ENCODE data around the gene GFOD1.

GFOD1 gene

DNA sequence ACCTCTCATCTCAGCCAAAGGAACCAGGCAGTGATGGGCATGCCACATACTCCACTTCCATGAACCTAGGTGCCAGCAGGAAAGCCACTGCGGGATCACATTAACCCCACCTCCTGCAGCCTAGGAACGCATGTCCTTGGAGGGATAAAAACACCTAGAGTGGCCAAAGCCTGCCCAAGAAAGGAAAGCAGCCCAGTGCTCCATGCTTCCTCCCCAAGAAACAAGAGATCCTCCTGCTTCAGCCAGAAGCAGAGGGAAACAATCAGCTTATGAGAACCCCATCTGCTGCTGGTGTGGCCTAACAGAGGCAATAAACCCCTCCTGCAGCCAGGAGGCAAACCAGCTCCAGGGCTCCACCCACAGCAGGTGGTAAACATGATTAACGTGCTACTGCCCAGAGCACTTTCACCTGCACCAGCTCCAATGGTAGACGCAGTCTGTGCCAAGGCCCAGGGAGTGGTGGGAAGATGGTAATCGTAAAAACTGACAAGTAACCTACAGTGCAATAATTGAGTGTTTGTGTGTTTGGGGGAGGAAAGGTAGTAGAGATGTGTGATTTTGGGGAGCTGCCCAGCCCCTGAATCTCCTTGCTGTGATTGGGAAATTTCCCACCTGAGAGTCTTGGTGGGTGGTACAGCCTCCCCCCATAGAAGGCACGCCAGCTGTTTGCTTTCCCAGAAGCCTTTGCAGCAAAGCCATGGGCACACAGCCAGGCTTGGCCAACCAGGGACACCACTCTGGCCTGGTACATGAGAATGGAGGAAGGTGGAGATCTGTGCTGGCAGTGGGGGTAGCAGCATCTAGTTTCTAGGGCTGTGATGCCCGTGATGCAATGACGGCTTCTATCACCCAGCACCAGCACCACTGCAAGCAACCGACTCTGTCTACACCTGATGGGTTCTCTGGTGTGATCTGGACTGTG, 108.5 kb downstream of the GFOD1 start:
- no peak for TF ChIP-seq CEBPB (IDR thresholded peaks at IDR 0.05)
- TF ChIP-seq, protein P1, sequence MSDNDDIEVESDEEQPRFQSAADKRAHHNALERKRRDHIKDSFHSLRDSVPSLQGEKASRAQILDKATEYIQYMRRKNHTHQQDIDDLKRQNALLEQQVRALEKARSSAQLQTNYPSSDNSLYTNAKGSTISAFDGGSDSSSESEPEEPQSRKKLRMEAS (IDR thresholded peaks at IDR 0.05), result no peak
- TF ChIP-seq TAF1 (IDR thresholded peaks at IDR 0.05; ENCODE audit: low read depth), result no peak
- TF ChIP-seq RAD21 (IDR thresholded peaks at IDR 0.05; ENCODE audit: low read depth), result peak; percentile 40; the same call in 1 of the 2 replicates

DNA sequence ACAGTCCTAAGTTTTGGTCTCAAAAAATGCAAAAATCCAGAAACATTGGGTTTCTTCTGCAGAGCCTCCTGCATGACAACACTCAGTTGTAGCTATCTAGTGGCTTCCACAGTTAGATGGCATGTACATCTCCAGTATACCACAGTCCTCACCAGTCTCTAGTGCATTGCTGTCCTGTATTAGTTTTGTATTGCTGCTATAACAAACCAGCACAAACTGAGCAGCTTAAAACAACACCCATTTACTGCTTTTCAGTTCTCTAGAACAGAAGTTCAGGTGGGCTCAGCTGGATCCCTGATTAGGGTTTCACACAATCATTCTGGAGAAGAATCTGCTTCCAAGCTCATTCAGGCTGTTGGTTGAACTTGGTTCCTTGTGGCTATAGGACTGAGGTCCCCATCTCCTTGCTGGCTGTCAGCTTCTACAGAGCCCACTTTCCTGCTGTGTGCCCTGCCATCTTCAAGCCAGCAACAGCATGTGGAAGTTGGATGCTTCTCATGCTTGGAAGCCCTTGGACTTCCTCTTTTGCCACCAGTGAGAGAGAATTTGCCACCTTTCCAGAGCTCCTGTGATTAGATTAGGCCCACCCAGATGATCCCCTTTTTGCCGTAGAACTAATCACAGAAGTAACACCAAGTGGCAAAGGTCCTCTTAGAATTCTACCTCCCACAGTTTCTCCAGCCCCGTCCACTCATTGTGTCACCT, 110.2 kb downstream of the GFOD1 start:
- no peak for TF ChIP-seq TAF1 (IDR thresholded peaks at IDR 0.05; ENCODE audit: low read depth)
- TF ChIP-seq EGR1 (IDR thresholded peaks at IDR 0.05), result no peak
- no peak for TF ChIP-seq FOXM1 (IDR thresholded peaks at IDR 0.05; ENCODE audit: borderline replicate concordance, low read depth)
- TF ChIP-seq, protein P2, sequence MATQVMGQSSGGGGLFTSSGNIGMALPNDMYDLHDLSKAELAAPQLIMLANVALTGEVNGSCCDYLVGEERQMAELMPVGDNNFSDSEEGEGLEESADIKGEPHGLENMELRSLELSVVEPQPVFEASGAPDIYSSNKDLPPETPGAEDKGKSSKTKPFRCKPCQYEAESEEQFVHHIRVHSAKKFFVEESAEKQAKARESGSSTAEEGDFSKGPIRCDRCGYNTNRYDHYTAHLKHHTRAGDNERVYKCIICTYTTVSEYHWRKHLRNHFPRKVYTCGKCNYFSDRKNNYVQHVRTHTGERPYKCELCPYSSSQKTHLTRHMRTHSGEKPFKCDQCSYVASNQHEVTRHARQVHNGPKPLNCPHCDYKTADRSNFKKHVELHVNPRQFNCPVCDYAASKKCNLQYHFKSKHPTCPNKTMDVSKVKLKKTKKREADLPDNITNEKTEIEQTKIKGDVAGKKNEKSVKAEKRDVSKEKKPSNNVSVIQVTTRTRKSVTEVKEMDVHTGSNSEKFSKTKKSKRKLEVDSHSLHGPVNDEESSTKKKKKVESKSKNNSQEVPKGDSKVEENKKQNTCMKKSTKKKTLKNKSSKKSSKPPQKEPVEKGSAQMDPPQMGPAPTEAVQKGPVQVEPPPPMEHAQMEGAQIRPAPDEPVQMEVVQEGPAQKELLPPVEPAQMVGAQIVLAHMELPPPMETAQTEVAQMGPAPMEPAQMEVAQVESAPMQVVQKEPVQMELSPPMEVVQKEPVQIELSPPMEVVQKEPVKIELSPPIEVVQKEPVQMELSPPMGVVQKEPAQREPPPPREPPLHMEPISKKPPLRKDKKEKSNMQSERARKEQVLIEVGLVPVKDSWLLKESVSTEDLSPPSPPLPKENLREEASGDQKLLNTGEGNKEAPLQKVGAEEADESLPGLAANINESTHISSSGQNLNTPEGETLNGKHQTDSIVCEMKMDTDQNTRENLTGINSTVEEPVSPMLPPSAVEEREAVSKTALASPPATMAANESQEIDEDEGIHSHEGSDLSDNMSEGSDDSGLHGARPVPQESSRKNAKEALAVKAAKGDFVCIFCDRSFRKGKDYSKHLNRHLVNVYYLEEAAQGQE (IDR thresholded peaks at IDR 0.05; ENCODE audit: low read depth), result no peak
- no peak for TF ChIP-seq EP300 (IDR thresholded peaks at IDR 0.05; ENCODE audit: borderline replicate concordance)
- no peak for TF ChIP-seq CREB1 (IDR thresholded peaks at IDR 0.05; ENCODE audit: low read depth)
- TF ChIP-seq ZBTB7A (IDR thresholded peaks at IDR 0.05; ENCODE audit: low read depth), result no peak
- TF ChIP-seq, protein P3, sequence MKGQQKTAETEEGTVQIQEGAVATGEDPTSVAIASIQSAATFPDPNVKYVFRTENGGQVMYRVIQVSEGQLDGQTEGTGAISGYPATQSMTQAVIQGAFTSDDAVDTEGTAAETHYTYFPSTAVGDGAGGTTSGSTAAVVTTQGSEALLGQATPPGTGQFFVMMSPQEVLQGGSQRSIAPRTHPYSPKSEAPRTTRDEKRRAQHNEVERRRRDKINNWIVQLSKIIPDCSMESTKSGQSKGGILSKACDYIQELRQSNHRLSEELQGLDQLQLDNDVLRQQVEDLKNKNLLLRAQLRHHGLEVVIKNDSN (IDR thresholded peaks at IDR 0.05), result no peak
- no peak for TF ChIP-seq RAD21 (IDR thresholded peaks at IDR 0.05; ENCODE audit: low read depth)
- no peak for TF ChIP-seq TEAD4 (IDR thresholded peaks at IDR 0.05)
- TF ChIP-seq, protein P1 (IDR thresholded peaks at IDR 0.05), result no peak
- no peak for TF ChIP-seq NFIC (IDR thresholded peaks at IDR 0.05)
- no peak for TF ChIP-seq TCF12 (IDR thresholded peaks at IDR 0.05; ENCODE audit: low read depth)
- TF ChIP-seq CEBPB (IDR thresholded peaks at IDR 0.05), result no peak
- no peak for TF ChIP-seq YY1 (IDR thresholded peaks at IDR 0.05; ENCODE audit: low read depth)

DNA sequence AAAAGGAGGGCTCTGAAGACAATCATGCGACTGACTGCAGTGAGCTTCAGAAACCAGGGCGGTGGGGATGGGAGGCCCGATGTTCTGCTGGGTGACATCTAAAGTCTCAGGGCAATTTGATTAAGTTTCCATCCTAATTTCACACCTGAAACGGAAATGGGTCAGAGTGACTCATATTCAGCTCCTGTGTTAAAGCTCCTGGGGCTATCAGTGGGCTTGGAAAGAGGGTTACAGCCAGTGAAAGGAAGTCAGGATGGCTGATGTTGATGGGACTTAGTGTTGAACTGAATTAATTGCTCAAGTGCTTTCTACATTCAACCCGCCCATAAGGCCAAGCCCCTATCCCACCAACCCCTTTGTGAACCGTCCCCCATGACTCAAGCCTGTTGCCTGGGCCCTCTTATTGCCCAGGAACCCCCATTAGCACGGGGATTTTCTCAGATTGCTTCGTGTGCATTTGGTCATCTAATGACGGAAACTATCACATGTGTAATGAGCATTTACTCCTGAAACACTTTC, 112.0 kb downstream of the GFOD1 start:
- TF ChIP-seq, protein P1 (IDR thresholded peaks at IDR 0.05), result no peak
- TF ChIP-seq FOXM1 (IDR thresholded peaks at IDR 0.05; ENCODE audit: borderline replicate concordance, low read depth) (no peak), TEAD4 (IDR thresholded peaks at IDR 0.05) (no peak), CREB1 (IDR thresholded peaks at IDR 0.05; ENCODE audit: low read depth) (no peak), RAD21 (IDR thresholded peaks at IDR 0.05; ENCODE audit: low read depth) (no peak), CEBPB (IDR thresholded peaks at IDR 0.05) (no peak), TAF1 (IDR thresholded peaks at IDR 0.05; ENCODE audit: low read depth) (no peak), EGR1 (IDR thresholded peaks at IDR 0.05) (no peak), YY1 (IDR thresholded peaks at IDR 0.05; ENCODE audit: low read depth) (no peak), EP300 (IDR thresholded peaks at IDR 0.05; ENCODE audit: borderline replicate concordance) (no peak), TCF12 (IDR thresholded peaks at IDR 0.05; ENCODE audit: low read depth) (no peak), NFIC (IDR thresholded peaks at IDR 0.05) (no peak)
- TF ChIP-seq, protein P2 (IDR thresholded peaks at IDR 0.05; ENCODE audit: low read depth), result no peak
- TF ChIP-seq, protein P3 (IDR thresholded peaks at IDR 0.05), result no peak

DNA sequence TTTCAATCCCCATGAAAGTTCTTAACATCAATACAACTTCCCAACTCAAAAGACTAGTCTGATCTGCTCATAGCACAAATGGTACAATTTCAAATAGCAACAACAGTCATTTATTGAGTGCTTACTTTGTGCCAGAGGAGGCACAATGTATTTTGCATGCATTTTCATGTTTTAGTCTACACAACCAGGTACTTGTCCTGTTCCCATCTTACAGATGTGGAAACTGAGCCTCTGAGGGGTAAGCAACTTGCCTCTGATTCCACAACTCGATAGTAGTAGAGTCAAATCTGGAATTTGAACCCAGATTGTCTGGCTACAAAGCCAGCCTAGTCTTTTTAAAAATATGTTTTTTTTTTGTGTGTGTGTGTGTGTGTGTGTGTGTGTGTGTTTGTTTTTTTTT, 113.5 kb downstream of the GFOD1 start:
- TF ChIP-seq, protein P1 (IDR thresholded peaks at IDR 0.05), result no peak
- TF ChIP-seq FOXM1 (IDR thresholded peaks at IDR 0.05; ENCODE audit: borderline replicate concordance, low read depth), result no peak
- no peak for TF ChIP-seq TEAD4 (IDR thresholded peaks at IDR 0.05)
- TF ChIP-seq RAD21 (IDR thresholded peaks at IDR 0.05; ENCODE audit: low read depth), result no peak
- no peak for TF ChIP-seq CEBPB (IDR thresholded peaks at IDR 0.05)
- TF ChIP-seq, protein P3 (IDR thresholded peaks at IDR 0.05), result no peak
- TF ChIP-seq NFIC (IDR thresholded peaks at IDR 0.05), result no peak
- no peak for TF ChIP-seq EP300 (IDR thresholded peaks at IDR 0.05; ENCODE audit: borderline replicate concordance)
- no peak for TF ChIP-seq TCF12 (IDR thresholded peaks at IDR 0.05; ENCODE audit: low read depth)
- no peak for TF ChIP-seq CREB1 (IDR thresholded peaks at IDR 0.05; ENCODE audit: low read depth)
- TF ChIP-seq TAF1 (IDR thresholded peaks at IDR 0.05; ENCODE audit: low read depth), result no peak
- TF ChIP-seq ZBTB7A (IDR thresholded peaks at IDR 0.05; ENCODE audit: low read depth), result no peak
- TF ChIP-seq, protein P2 (IDR thresholded peaks at IDR 0.05; ENCODE audit: low read depth), result no peak
- no peak for TF ChIP-seq EGR1 (IDR thresholded peaks at IDR 0.05)
